NCI-H345 treated with DMSO at 0.1 percent for 48 hours (cell line): ENCODE data around the gene SLC22A15.
"Not testable (repeated sequence)": the region's sequence is repeated elsewhere in the genome, so short reads cannot be mapped to it uniquely, and the experiment has no call there.

ENCODE experiments used
- DNase-seq: peaks from one replicate; lab custom pipeline; 2025; ENCODE audit not compliant: unreplicated experiment; lab: John Stamatoyannopoulos, UW

Gene SLC22A15

GRCh38 chr1:116031302-116031835, 55.1 kb downstream of the SLC22A15 start:
- DNase-seq: no peak

- peak; percentile 46 for DNase-seq
Observed at GRCh38 chr1:116033322-116033721, 57.0 kb downstream of the SLC22A15 start.

- no peak for DNase-seq
Observed at GRCh38 chr1:116036255-116036654, 59.9 kb downstream of the SLC22A15 start.

GRCh38 chr1:116038679-116039078, 62.4 kb downstream of the SLC22A15 start:
- DNase-seq: no peak

GRCh38 chr1:116044071-116044470, 67.8 kb downstream of the SLC22A15 start:
- DNase-seq: no peak

GRCh38 chr1:116046933-116047332, 70.6 kb downstream of the SLC22A15 start:
- not testable (repeated sequence) for DNase-seq

- not testable (repeated sequence) for DNase-seq
Observed at GRCh38 chr1:116051896-116052295, 75.6 kb downstream of the SLC22A15 start.

GRCh38 chr1:116062201-116062600, 85.9 kb downstream of the SLC22A15 start:
- DNase-seq: no peak

- DNase-seq: no peak
Observed at GRCh38 chr1:116064616-116065015, 88.3 kb downstream of the SLC22A15 start.

- no peak for DNase-seq
Observed at GRCh38 chr1:116066868-116067565, 90.7 kb downstream of the SLC22A15 start.

- DNase-seq: no peak
Observed at GRCh38 chr1:116067566-116067890, 91.2 kb downstream of the SLC22A15 start.

- DNase-seq: no peak
Observed at GRCh38 chr1:116075575-116075974, 99.3 kb downstream of the SLC22A15 start.

- DNase-seq: no peak
Observed at GRCh38 chr1:116075990-116076389, 99.7 kb downstream of the SLC22A15 start.

- no peak for DNase-seq
Observed at GRCh38 chr1:116076831-116077230, 100.5 kb downstream of the SLC22A15 start.

- no peak for DNase-seq
Observed at GRCh38 chr1:116078699-116079223, 102.4 kb downstream of the SLC22A15 start.

- no peak for DNase-seq
Observed at GRCh38 chr1:116087628-116088027, 111.3 kb downstream of the SLC22A15 start.

- no peak for DNase-seq
Observed at GRCh38 chr1:116089870-116090269, 113.6 kb downstream of the SLC22A15 start.

GRCh38 chr1:116091083-116091482, 114.8 kb downstream of the SLC22A15 start:
- DNase-seq: no peak

GRCh38 chr1:116092752-116093489, 116.6 kb downstream of the SLC22A15 start:
- DNase-seq: no peak

- no peak for DNase-seq
Observed at GRCh38 chr1:116095027-116095426, 118.7 kb downstream of the SLC22A15 start.

- no peak for DNase-seq
Observed at GRCh38 chr1:116096013-116096618, 119.8 kb downstream of the SLC22A15 start.

- DNase-seq: no peak
Observed at GRCh38 chr1:116097626-116098025, 121.3 kb downstream of the SLC22A15 start.
